Measurements from ENCODE around the gene RSPRY1.
"Not testable (repeated sequence)": the region's sequence is repeated elsewhere in the genome, so short reads cannot be mapped to it uniquely, and the experiment has no call there.

The RSPRY1 gene

DNA sequence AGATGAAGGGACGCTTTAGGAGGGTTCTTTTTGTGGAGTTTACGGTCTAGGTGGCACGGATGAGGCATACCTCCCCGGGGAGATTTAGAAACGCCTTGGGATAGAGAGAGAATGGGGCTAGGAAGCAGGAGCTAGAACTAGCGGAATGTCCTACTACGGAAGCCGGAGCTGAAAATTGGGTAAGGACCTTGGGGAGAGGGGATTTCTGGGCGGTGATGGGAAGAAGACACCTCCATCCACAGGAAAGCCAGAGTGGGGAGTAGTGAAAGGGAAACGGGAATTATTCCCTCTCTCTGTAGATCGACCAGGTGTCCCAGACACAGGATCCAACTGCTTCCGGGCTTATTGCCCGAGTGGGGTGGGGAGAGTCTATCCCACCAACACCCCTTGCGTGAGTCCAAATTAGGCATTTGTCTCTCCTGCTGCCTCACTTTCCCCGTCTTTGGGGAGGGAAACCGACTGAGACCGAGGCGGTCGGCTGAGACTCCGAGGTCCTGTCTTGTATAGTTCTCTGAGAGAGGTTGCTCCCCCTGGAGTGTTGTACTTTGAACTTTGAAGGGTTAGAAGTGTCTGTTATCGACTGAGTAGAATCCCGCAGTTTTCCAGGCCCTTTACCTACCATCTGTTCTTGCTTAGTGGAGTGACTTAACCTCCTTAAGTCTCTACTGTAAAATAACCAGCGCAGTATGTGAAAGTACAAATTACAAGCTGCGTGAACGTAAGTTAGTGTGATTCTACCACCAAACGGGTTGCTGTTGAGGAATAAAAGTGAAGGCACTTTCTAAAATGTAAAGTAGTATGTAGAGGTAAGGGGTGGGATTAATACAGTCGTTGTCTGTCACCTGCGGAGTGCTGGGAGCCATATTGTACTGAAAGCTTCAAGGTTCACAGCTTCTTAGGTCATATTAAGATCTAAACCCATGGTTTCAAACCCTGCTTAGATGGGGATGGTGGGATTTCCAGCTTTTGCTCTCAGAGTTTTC lies 1.0 kb downstream of the RSPRY1 start:
- DNase-seq (ENCODE audit: low read depth), result peak; percentile 59

DNA sequence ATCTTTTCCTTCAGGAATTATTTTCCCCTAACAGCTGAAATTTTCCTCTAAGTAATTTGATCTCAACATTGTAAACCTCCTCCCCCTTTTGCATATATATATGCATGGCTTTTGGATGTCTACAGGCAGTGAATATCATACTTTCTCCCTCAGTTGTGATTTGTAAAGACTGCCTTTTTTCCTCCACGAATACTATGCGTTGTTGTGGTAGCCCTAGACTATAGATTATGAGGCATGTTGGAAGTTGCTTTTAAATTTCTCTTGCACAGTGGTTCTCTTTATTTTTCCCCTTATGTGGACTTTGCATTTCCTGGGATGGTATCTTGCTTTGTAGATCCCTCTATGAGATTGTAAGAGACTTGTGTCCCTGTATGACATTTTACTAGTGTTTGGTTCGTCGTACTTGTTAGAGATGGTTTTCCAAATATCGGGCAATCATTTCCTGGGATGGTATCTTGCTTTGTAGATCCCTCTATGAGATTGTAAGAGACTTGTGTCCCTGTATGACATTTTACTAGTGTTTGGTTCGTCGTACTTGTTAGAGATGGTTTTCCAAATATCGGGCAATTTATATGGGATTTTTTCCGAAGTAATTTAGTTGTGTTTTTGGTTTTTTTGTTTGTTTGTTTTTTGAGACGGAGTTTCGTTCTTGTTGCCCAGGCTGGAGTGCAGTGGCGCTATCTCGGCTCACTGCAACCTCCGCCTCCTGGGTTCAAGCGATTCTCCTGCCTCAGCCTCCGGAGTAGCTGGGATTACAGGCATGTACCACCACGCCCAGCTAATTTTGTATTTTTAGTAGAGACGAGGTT lies 2.0 kb downstream of the RSPRY1 start:
- DNase-seq (ENCODE audit: low read depth), result not testable (repeated sequence)

DNA sequence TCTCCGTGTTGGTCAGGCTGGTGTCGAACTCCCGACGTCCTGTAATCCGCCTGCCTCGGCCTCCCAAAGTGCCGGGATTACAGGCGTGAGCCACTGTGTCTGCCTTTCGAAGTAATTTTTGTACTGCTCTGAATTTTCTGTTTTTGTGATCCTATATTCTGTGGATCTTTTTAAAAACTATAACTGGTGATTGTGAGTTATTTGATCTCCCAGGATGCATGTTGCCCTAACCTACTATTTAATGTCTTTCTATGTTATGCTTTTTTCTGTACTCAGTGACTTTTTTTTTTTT lies 2.5 kb downstream of the RSPRY1 start:
- DNase-seq (ENCODE audit: low read depth), result no peak

- not testable (repeated sequence) for DNase-seq (ENCODE audit: low read depth)
Observed at GRCh38 chr16:57189527-57189926, 3.4 kb downstream of the RSPRY1 start.

DNA sequence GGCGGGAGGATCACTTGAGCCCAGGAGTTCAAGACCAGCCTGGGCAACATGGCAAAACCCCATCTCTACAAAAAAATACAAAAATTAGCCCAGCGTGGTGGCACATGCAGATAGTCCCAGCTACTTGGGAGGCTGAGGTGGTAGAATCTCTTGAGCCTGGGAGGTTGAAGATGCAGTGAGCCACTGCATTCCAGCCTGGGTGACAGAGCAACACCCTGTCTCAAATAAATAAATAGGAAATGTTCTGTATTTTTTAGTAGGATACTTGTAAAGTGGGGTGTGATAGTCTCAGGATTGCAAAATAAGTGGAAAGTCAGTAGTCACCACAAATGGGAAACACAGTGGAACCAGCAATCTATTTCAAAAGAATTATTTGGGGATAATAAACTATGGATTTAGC lies 4.0 kb downstream of the RSPRY1 start:
- DNase-seq (ENCODE audit: low read depth), result peak; percentile 8

- peak; percentile 87 for DNase-seq (ENCODE audit: low read depth)
Observed at GRCh38 chr16:57191056-57191571, 5.0 kb downstream of the RSPRY1 start.

GRCh38 chr16:57192146-57192545 lies 6.0 kb downstream of the RSPRY1 start:
- DNase-seq (ENCODE audit: low read depth), result no peak

- peak; percentile 32 for DNase-seq (ENCODE audit: low read depth)
Observed at GRCh38 chr16:57192720-57193486, 6.8 kb downstream of the RSPRY1 start.

GRCh38 chr16:57194512-57194911 lies 8.4 kb downstream of the RSPRY1 start:
- peak; percentile 97 for DNase-seq (ENCODE audit: low read depth)

DNA sequence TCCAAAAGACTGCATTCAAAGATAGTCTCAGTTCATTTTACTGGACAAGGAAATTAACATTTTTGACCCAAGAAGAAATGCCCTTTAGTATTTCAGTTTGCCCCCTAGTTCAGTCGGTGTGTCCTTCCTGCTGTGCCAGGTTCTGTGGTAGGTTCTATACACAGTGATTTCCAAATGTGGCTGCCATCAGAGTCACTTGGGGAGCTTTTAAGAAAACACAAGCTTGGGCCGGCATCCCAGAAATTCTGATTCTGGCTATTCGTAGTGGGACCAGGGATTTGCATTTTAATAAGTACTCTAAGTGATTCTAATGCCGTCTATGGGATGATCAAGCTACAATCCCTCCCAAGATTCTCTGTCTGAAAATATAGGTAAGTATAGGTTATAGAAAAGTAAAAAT lies 10.2 kb downstream of the RSPRY1 start:
- no peak for DNase-seq (ENCODE audit: low read depth)

DNA sequence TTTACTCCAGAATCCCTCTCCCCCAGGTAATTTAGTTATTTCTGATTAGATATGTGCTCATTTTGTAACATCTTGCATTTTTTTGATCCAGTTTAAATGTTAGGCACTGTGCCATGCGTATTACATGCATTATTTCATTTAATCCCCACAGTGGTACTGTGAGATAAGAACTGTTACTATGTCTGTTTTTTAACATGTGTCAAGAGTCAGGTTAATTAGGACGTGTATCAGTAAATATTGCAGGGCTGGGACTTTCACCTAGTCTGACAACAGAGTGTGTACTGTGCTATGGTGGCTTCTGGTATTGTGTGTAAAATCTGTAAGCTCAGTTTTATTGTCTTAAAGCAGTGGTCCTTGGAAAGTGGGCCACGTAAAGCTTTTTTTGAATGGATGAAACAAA lies 10.6 kb downstream of the RSPRY1 start:
- no peak for DNase-seq (ENCODE audit: low read depth)

DNA sequence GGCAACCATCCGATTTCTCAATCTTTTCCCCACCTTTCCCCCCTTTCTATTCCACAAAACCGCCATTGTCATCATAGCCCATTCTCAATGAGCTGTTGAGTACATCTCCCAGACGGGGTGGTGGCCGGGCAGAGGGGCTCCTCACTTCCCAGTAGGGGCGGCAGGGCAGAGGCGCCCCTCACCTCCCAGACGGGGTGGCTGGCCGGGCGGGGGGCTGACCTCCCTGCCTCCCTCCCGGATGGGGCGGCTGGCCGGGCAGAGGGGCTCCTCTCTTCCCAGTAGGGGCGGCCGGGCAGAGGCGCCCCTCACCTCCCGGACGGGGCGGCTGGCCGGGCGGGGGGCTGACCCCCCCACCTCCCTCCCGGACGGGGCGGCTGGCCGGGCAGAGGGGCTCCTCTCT lies 14.2 kb downstream of the RSPRY1 start:
- not testable (repeated sequence) for DNase-seq (ENCODE audit: low read depth)

- DNase-seq (ENCODE audit: low read depth), result not testable (repeated sequence)
Observed at GRCh38 chr16:57200926-57201325, 14.8 kb downstream of the RSPRY1 start.

DNA sequence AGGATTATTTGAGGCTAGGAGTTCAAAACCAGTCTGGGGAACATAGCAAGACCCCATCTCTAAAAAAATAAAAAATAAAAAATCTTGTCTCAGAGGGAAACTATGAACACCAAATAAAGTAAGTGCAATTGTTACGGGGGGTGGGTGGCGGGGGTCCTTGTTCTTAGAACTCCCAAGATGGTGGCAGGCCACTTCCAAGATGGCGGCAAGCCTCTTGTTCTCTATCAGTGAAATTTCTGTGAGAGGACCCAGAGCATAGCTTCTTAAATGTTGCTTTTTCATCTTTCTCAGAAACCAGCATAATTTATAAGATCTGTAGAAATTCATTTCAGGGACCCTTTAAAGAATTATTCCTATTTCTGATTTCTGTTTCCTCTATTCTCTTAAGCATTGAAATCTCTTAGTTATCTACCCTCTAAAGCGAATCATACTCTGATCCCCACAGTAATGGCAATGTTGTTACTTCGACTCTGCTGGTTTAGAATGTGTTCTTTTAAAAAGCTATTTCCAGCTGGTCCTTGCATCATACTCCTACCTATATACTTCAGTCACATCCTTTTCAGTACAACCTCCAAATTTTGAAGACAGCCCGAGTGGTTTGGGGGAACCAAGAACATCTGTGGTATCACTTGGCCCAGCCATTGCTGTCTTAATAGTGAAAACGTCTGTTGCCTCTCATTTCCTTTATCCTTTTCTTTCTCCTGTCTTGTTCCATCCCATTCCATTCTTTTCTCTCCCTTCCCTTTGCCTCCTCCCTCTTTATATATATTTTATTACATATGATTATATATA lies 16.2 kb downstream of the RSPRY1 start:
- no peak for DNase-seq (ENCODE audit: low read depth)

- no peak for DNase-seq (ENCODE audit: low read depth)
Observed at GRCh38 chr16:57203451-57203850, 17.3 kb downstream of the RSPRY1 start.

DNA sequence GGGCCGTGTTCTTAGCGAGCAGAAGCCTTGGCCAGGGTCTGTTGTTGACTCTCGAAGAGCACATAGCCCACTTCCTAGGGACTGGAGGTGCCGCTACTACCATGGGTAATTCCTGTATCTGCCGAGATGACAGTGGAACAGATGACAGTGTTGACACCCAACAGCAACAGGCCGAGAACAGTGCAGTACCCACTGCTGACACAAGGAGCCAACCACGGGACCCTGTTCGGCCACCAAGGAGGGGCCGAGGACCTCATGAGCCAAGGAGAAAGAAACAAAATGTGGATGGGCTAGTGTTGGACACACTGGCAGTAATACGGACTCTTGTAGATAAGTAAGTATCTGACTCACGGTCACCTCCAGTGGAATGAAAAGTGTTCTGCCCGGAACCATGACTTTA lies 18.5 kb downstream of the RSPRY1 start:
- peak; percentile 7 for DNase-seq (ENCODE audit: low read depth)

GRCh38 chr16:57208926-57209325 lies 22.8 kb downstream of the RSPRY1 start:
- no peak for DNase-seq (ENCODE audit: low read depth)

- DNase-seq (ENCODE audit: low read depth), result no peak
Observed at GRCh38 chr16:57209780-57210179, 23.7 kb downstream of the RSPRY1 start.

DNA sequence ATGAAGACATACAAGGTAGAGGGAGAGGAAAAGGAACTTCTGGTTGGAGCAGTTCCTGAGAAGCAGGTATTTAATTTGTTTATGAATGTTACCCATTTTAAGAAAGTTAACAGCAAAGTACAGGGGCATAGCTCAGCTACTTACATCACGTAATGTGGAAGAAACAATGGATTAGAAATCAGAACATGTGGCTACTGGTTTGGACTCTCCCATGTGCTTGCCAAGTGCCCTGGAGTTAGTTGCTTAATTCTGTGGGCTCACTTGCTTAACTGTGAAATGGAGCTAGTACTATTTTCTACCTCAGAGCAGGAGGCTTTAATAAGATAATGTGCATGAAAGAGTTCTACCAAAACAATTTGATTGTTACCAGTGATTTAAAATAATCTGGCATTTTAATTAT lies 27.3 kb downstream of the RSPRY1 start:
- DNase-seq (ENCODE audit: low read depth), result no peak

DNA sequence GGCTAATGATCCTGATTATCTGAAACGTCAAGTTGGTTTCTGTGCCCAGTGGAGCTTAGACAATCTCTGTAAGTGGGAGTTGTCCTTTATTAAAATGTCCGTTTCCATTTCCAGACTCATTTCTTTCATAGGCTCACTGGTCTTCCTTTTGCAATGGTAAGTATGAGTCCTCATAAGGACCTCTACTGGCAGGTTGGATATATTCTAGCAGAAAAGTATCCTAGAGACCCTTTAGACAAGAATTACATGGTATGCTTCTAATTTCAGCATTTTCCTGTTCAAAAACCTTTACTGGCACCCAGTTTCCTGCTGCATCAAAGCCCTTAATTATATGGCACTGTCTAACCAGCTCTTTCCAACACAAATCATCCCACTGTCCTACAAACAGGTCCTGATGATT lies 30.8 kb downstream of the RSPRY1 start:
- DNase-seq (ENCODE audit: low read depth), result peak; percentile 4

DNA sequence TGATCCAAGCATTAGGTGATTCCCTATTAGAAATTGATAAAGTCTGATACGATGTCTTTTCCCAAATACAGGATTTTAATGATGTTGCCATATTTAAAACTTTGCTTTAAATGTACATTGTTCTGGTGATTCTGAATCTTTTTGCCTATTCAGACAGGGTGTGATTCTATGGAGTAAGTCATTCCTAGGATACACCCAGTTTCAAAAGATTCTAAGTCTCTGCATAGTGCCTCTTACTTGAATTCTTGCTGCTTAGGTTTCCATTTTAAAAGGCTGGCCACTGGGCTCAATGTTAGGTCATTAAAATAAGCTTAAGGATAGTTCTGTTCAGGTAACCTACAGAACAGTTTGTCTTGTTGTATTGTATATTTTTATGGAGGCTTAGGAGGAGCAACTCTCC lies 36.9 kb downstream of the RSPRY1 start:
- no peak for DNase-seq (ENCODE audit: low read depth)

Data from ELR (cell line).